HL-60 (cell line): ENCODE data around the gene STN1.

Experiments used
- DNase-seq, 2 experiments: peaks; one replicate each; pipeline ENCODE4 v3.0.0-alpha.2; 2010 to 2020; ENCODE audit warnings: low read depth in 1 of 2, low spot score in 1 of 2
- H3K27ac ChIP-seq: fragments of 250-450 bp; sonication (Bioruptor Pico); replicated peaks from 2 replicates; pipeline ENCODE4 v1.5.1; 2020; ENCODE audit warnings: mild to moderate bottlenecking, moderate library complexity
- H3K27me3 ChIP-seq: fragments of 250-450 bp; sonication (Bioruptor Pico); 2 replicates; pipeline ENCODE4 v1.5.1; 2021; ENCODE audit warnings: mild to moderate bottlenecking, moderate library complexity; ENCODE audit not compliant: insufficient read depth, poor library complexity, severe bottlenecking
- H3K4me3 ChIP-seq: replicated peaks from 2 replicates; pipeline ENCODE4 v1.5.1; 2011; ENCODE audit warnings: mild to moderate bottlenecking, control low read depth, low read length; ENCODE audit not compliant: insufficient read depth
- CTCF ChIP-seq: IDR thresholded peaks from one replicate; pipeline ENCODE4 v1.5.1; 2011; ENCODE audit warnings: low read length, control low read depth, inconsistent platforms; ENCODE audit not compliant: insufficient read depth
- GABPA ChIP-seq: IDR thresholded peaks from 2 replicates; pipeline ENCODE4 v1.6.1; 2012; ENCODE audit warnings: low read depth
- POLR2AphosphoS5 ChIP-seq: IDR thresholded peaks from 2 replicates; pipeline ENCODE4 v1.6.1; 2012; ENCODE audit warnings: low read depth
- REST ChIP-seq: IDR thresholded peaks from 2 replicates; pipeline ENCODE4 v1.6.1; 2012; ENCODE audit warnings: low read depth; ENCODE audit not compliant: insufficient replicate concordance
- SPI1 ChIP-seq: IDR thresholded peaks from 2 replicates; pipeline ENCODE4 v1.6.1; 2012; ENCODE audit warnings: low read depth, mild to moderate bottlenecking, borderline replicate concordance

The STN1 gene

DNA sequence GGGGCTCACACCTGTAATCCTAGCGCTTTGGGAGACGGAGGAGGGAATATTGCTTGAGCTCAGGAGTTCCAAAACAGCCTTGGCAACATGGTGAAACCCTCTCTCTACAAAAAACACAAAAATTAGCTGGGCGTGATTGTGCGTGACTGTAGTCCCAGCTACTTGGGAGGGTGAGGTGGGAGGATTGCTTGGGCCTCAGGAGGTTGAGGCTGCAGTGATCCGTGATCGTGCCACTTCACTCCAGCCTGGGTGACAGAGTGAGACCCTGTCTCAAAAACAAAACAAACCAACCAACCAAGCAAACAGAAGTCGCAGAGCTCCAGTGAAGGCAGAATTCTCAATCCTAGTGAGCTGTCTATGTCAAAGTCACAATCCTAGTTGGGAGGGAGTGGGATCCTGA lies 14.3 kb upstream of the STN1 start:
- TF ChIP-seq SPI1, result no peak
- TF ChIP-seq REST, result no peak
- no peak for TF ChIP-seq POLR2AphosphoS5
- no peak for TF ChIP-seq GABPA
- TF ChIP-seq CTCF, result no peak
- no peaks in the 10 kb centered on the region for H3K27me3 ChIP-seq
- no peak overlapping the region for H3K27ac ChIP-seq
- DNase-seq, result no peak
- no peak overlapping the region for H3K4me3 ChIP-seq

- H3K27ac ChIP-seq, result no peak overlapping the region
Observed at GRCh38 chr10:103931603-103932002, 13.6 kb upstream of the STN1 start.

DNA sequence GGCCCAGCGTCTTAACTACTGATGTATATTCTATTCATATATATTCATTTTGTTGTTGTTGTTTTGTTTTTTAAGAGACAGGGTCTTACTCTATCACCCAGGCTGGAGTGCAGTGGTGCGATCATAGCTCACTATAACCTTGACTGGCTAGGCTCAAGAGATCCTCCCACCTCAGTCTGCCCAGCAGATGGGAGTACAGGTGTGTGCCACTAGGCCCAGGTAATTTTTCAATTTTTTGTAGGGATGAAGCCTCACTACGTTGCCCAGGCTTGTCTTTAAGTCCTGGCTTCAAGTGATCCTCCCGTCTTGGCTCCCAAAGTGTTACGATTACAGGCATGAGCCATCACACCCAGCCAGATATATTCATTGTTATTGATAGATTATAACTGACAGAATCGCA lies 12.9 kb upstream of the STN1 start:
- no peak for DNase-seq
- TF ChIP-seq GABPA, result no peak
- no peak for TF ChIP-seq REST
- TF ChIP-seq SPI1, result no peak
- TF ChIP-seq POLR2AphosphoS5, result no peak
- no peak for TF ChIP-seq CTCF
- Histone ChIP-seq H3K27ac (no peak overlapping the region), H3K4me3 (no peak overlapping the region), H3K27me3 (no peaks in the 10 kb centered on the region)

More at GRCh38 chr10:103931603-103932002, 13.6 kb upstream of the STN1 start:
- Histone ChIP-seq H3K4me3 (no peak overlapping the region), H3K27me3 (no peaks in the 10 kb centered on the region)
- TF ChIP-seq SPI1 (no peak), GABPA (no peak), POLR2AphosphoS5 (no peak), CTCF (no peak), REST (no peak)
- no peak for DNase-seq
